Measurements from ENCODE around the gene DGKG.

The DGKG gene

GRCh38 chr3:186166491-186167288 lies 195.3 kb downstream of the DGKG start:
- Mint-ChIP-seq H3K4me3 (no peak overlapping the region), H3K36me3 (ENCODE audit: low read depth) (no peaks in the 10 kb centered on the region), H3K27ac (no peak overlapping the region), H3K4me1 (ENCODE audit: low read depth) (no peaks in the 10 kb centered on the region), H3K27me3 (peaks cover 35% of the 10 kb centered on the region), H3K9me3 (peaks cover 3% of the 10 kb centered on the region)

DNA sequence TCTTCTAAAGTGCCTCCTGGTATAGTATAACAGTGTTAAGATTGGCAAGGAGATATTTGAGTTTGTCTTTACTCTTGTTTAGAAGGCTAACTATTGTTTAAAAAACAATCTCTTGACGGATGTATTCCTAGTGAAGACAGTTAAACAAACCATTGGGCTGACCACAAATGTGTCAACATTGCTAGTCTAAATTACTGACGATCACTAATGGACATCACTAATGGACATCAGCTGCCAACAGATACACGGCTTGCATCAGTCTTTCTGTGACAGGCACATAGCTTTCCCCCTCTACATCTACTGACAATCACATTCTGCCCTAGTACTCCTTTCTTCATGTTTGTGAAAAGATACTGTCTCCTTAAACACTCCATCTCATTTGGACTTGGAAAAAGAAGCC lies 196.0 kb downstream of the DGKG start:
- no peaks in the 10 kb centered on the region for H3K36me3 Mint-ChIP-seq (ENCODE audit: low read depth)
- H3K4me3 Mint-ChIP-seq, result no peak overlapping the region
- no peak overlapping the region for H3K27ac Mint-ChIP-seq
- peaks cover 39% of the 10 kb centered on the region for H3K27me3 Mint-ChIP-seq
- H3K9me3 Mint-ChIP-seq, result peaks cover 3% of the 10 kb centered on the region
- H3K4me1 Mint-ChIP-seq (ENCODE audit: low read depth), result no peaks in the 10 kb centered on the region

- H3K27ac Mint-ChIP-seq, result no peak overlapping the region
- H3K4me3 Mint-ChIP-seq, result no peak overlapping the region
- H3K9me3 Mint-ChIP-seq, result peaks cover 3% of the 10 kb centered on the region
- no peaks in the 10 kb centered on the region for H3K4me1 Mint-ChIP-seq (ENCODE audit: low read depth)
- peaks cover 39% of the 10 kb centered on the region for H3K27me3 Mint-ChIP-seq
- no peaks in the 10 kb centered on the region for H3K36me3 Mint-ChIP-seq (ENCODE audit: low read depth)
Measured at GRCh38 chr3:186165331-186165730, 196.7 kb downstream of the DGKG start.

DNA sequence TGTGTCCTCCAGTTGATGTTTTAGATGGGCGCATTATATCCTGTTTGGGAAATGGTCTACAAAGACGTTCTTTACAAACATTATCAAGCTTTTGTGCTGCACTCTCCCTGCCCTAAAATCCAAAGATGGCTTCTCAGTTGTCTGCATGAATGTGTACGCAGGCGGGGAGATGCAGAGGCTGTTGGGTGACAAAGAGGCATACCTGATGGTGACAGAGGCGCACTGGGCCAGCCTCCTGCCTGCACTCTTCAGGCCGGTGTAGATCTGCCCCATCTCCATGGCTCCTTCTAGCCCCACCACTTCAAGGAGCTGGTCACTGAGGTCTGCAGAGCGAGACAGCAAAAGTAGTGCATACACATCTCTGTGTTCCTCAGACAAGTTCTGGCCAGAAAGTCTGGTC lies 197.3 kb downstream of the DGKG start:
- no peaks in the 10 kb centered on the region for H3K4me1 Mint-ChIP-seq (ENCODE audit: low read depth)
- peaks cover 3% of the 10 kb centered on the region for H3K9me3 Mint-ChIP-seq
- no peaks in the 10 kb centered on the region for H3K36me3 Mint-ChIP-seq (ENCODE audit: low read depth)

DNA sequence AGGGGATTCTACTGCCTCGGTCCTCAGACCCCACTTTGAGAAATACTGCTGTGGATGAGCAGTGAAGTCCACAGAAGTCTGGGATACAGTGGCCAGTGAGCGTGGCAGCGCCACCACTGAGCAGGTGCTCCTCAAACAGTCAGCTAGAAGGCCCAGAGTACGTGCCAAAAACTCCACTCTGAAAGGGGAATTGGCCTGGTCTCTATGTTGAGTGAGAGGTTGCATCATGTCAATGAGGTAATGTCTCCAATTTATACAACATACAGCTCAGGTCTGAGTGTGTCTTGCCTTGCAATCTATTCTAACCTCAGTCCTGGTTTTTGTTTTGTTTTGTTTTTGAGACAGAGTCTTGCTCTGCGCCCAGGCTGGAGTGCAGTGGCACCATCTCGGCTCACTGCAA lies 199.8 kb downstream of the DGKG start:
- no peaks in the 10 kb centered on the region for H3K9me3 Mint-ChIP-seq
- no peaks in the 10 kb centered on the region for H3K4me1 Mint-ChIP-seq (ENCODE audit: low read depth)
- no peak overlapping the region for H3K27ac Mint-ChIP-seq

More for the DNA sequence above, 197.3 kb downstream of the DGKG start:
- Mint-ChIP-seq H3K4me3 (no peak overlapping the region), H3K27me3 (peaks cover 43% of the 10 kb centered on the region), H3K27ac (no peak overlapping the region)

DNA sequence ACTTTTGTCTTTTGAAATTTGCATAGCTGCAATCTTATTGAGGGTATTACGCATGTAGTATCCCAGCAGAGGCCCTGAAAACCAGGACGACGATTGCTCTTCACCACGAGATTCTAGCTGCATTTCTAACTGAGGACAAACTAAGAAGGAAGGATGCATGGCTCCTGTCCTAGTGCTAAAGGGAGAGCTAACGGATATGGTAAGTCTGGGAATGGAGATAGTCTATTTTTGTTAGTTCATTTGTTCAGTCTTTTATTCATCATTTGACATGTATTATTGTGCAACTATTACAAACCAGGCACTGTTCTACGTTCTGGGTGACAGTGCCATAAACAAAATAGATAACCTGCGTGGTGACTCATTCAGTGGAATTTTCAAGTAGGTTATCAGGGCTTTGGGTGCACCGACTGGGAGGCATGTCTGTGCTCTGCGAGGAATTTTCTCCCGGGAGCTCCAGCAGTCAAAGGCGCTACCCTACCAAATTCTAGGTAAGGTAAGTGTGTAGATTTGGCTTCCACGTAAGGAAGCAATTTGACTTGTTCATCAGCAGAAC lies 201.3 kb downstream of the DGKG start:
- no peak overlapping the region for H3K27ac Mint-ChIP-seq
- no peak overlapping the region for H3K4me3 Mint-ChIP-seq
- no peaks in the 10 kb centered on the region for H3K36me3 Mint-ChIP-seq (ENCODE audit: low read depth)
- H3K27me3 Mint-ChIP-seq, result peaks cover 33% of the 10 kb centered on the region
- H3K4me1 Mint-ChIP-seq (ENCODE audit: low read depth), result no peaks in the 10 kb centered on the region
- H3K9me3 Mint-ChIP-seq, result no peaks in the 10 kb centered on the region

More for the DNA sequence above, 199.8 kb downstream of the DGKG start:
- Mint-ChIP-seq H3K36me3 (ENCODE audit: low read depth) (no peaks in the 10 kb centered on the region), H3K4me3 (no peak overlapping the region), H3K27me3 (peaks cover 33% of the 10 kb centered on the region)

GRCh38 chr3:186154641-186155040 lies 207.4 kb downstream of the DGKG start:
- H3K4me1 Mint-ChIP-seq (ENCODE audit: low read depth), result peaks cover 26% of the 10 kb centered on the region
- H3K4me3 Mint-ChIP-seq, result no peak overlapping the region
- H3K36me3 Mint-ChIP-seq (ENCODE audit: low read depth), result no peaks in the 10 kb centered on the region
- peaks cover 37% of the 10 kb centered on the region for H3K27me3 Mint-ChIP-seq
- H3K27ac Mint-ChIP-seq, result no peak overlapping the region
- H3K9me3 Mint-ChIP-seq, result no peaks in the 10 kb centered on the region

GRCh38 chr3:186152889-186153292 lies 209.1 kb downstream of the DGKG start:
- Mint-ChIP-seq H3K9me3 (no peaks in the 10 kb centered on the region), H3K4me3 (no peak overlapping the region), H3K27me3 (peaks cover 42% of the 10 kb centered on the region), H3K4me1 (ENCODE audit: low read depth) (peaks cover 26% of the 10 kb centered on the region), H3K27ac (no peak overlapping the region), H3K36me3 (ENCODE audit: low read depth) (no peaks in the 10 kb centered on the region)

DNA sequence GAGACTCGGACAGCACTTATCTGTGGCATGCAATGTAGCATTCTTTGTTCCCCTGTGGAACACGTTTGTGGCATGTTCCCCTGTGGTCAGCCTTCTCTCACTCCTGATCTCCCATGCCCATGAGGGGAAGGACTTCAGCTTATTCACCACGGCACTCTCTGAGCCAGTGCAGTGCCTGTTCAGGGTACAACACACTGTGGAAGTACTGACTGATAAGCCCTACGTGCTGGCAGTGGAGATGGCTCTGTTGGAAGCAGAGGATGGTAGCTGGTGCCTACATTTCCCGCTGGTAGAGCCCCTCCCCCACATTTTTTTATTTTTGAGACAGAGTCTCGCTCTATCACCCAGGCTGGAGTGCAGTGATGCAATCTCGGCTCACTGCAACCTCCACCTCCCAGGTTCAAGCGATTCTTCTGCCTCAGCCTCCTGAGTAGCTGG lies 209.7 kb downstream of the DGKG start:
- Mint-ChIP-seq H3K36me3 (ENCODE audit: low read depth) (no peaks in the 10 kb centered on the region), H3K27ac (no peak overlapping the region), H3K9me3 (no peaks in the 10 kb centered on the region), H3K27me3 (peaks cover 42% of the 10 kb centered on the region), H3K4me1 (ENCODE audit: low read depth) (peaks cover 26% of the 10 kb centered on the region), H3K4me3 (no peak overlapping the region)

DNA sequence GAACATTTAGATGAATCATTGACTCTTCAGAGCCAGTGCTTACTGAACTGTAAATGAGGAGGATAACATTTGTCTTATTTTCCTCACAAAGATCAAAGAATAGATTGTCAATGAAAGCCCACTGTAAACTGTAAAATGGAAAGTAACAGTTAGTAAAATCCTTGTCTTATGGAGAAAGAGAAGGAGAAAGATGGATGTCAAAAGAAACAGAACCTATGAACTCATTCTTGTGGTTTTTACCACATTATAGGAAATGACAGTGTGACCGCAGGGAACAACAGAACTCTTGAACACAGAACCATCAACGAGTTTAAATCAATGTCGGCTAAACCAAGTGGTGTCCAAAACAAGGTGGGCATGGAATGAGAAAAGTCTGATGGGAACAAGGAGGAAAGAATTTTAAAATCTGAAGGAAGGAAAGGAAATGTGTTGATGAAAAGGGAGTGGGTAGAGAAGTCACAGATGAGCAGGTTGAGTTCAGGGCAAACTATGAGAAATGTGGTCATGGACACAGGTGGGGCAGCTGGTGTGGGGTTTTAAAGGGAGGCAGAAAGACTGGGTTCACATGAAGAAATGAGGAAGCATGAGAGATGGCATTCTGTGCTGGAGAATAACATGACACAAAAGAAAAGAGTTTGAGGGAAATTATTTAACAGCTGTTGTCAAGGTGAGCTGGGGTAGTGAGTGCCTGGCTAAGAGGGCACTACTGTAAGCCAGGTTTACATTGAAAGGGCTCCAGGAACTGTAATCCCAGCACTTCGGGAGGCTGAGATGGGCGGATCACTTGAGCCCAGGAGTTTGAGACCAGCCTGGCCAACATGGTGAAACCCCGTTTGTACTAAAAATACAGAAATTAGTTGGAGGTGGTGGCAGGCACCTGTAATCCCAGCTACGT lies 210.7 kb downstream of the DGKG start:
- Mint-ChIP-seq H3K27me3 (peaks cover 46% of the 10 kb centered on the region), H3K9me3 (no peaks in the 10 kb centered on the region), H3K36me3 (ENCODE audit: low read depth) (no peaks in the 10 kb centered on the region), H3K27ac (peak overlapping the region; percentile 46), H3K4me3 (peak overlapping the region; percentile 38), H3K4me1 (ENCODE audit: low read depth) (peaks cover 26% of the 10 kb centered on the region)

DNA sequence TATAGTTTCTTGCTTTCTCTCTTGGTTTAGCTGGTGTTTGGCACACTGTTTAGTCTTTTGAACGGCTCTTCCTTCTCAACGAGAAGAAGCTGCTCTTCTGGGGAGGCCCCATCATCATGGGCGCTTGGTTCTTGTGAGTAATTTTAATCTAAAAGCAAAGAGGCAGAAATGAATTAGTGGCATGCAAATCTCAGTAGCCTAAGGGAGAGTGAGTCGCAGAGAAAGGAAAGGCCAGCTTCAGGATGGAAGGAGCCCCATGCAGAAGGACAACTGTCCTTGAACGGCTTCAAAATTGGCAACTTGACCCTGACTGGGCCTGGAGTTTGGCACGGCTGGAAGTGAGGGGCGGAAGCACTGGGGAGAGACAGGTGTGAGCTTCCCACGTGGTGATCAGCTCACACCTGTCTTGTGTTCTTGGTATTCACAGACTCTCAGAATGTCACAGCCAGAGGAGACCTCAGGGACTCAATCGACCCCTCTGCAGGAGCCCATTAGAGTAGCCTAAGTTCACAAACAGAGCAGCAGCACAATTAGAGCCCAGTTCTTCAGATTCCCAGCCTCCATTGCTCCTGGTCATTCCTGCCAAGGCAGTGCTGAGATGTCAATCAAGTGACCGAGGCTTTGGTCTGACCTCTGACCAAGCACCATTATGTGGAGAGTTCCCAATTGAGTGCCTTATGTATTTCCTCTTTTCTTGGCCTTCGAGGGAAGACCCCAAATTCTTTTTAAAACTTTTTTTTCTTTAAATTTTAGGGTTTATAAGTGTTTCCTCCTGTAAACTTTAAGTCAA lies 211.8 kb downstream of the DGKG start:
- Mint-ChIP-seq H3K27ac (no peak overlapping the region), H3K4me1 (ENCODE audit: low read depth) (peaks cover 26% of the 10 kb centered on the region), H3K9me3 (no peaks in the 10 kb centered on the region), H3K27me3 (peaks cover 45% of the 10 kb centered on the region), H3K36me3 (ENCODE audit: low read depth) (no peaks in the 10 kb centered on the region), H3K4me3 (no peak overlapping the region)

- Mint-ChIP-seq H3K4me3 (no peak overlapping the region), H3K4me1 (ENCODE audit: low read depth) (peaks cover 26% of the 10 kb centered on the region), H3K27ac (no peak overlapping the region), H3K9me3 (no peaks in the 10 kb centered on the region), H3K27me3 (peaks cover 50% of the 10 kb centered on the region), H3K36me3 (ENCODE audit: low read depth) (no peaks in the 10 kb centered on the region)
Measured at GRCh38 chr3:186149319-186149960, 212.6 kb downstream of the DGKG start.

- peaks cover 29% of the 10 kb centered on the region for H3K27me3 Mint-ChIP-seq
- no peaks in the 10 kb centered on the region for H3K9me3 Mint-ChIP-seq
- H3K27ac Mint-ChIP-seq, result no peak overlapping the region
- no peaks in the 10 kb centered on the region for H3K36me3 Mint-ChIP-seq (ENCODE audit: low read depth)
- H3K4me3 Mint-ChIP-seq, result no peak overlapping the region
- H3K4me1 Mint-ChIP-seq (ENCODE audit: low read depth), result no peaks in the 10 kb centered on the region
Measured at GRCh38 chr3:186144257-186144656, 217.8 kb downstream of the DGKG start.

DNA sequence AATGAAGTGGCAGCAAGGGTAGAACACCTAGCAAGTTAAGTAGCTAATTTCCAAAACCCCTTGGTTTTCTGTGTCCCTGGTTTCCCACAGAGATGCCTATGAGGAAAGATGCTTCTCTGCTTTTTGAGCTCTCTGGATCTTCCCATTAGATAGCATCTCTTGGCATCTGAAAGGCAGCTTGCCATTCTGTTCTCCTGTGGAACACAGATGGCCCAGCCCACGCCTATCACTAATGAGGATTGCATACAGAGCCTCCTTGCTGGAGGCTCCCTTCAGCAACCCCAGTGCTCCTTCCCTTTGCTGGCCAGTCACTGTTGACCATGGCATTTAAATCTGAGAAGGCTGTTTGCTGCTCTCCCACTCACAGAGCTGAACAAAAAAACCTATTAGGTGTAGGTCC lies 218.8 kb downstream of the DGKG start:
- peaks cover 26% of the 10 kb centered on the region for H3K27me3 Mint-ChIP-seq
- no peaks in the 10 kb centered on the region for H3K36me3 Mint-ChIP-seq (ENCODE audit: low read depth)
- H3K4me1 Mint-ChIP-seq (ENCODE audit: low read depth), result no peaks in the 10 kb centered on the region
- H3K4me3 Mint-ChIP-seq, result no peak overlapping the region
- no peak overlapping the region for H3K27ac Mint-ChIP-seq
- no peaks in the 10 kb centered on the region for H3K9me3 Mint-ChIP-seq

Data from stimulated activated naive CD8-positive, alpha-beta T cell treated with anti-CD3 and anti-CD28 coated beads, Interleukin-15, Interleukin-2, amounts not matched to agents 100 ng/mL and 50 ng/mL, for 24 hours (primary cell).